ENCODE data around the gene RAB3C. TPM values are rescaled to one million over a fixed set of nuclear protein-coding genes. Genes with fewer than 3 reads are reported as not detected.
A peak's percentile ranks its signal among the peaks of the same experiment; 100 is the strongest.

The RAB3C gene
- total RNA-seq, 1 donor from 2014 or later: 0.47 TPM

DNA sequence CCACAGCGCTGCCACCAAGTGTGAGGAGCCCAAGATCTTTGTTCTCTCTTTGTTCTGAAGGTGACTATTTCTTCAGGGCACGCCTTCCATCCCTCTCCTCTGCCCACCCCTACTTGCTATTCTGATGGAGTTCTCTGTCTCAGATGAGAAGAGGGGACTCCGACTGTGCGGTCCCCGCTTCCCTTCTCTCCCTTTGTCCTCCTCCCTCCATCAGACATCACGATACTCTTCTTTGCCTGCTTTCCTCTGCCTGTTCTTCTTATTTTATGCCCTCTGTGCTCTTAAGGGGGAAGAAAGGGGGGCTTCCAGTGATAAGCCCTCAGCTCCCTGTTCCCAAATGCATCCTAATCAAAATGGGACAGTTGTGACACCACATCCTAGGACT lies 307.8 kb downstream of the RAB3C start:
- intact Hi-C loops (cut with micrococcal nuclease): loop anchor here (1.0 kb wide), 3 partner anchors 117 to 909 kb away; no protein-coding TSS in a partner anchor
- no peaks in the 10 kb centered on the region for H3K36me3 Mint-ChIP-seq (ENCODE audit: low read depth)
- DNase-seq (no peak), ATAC-seq (ENCODE audit: low read depth) (no peak)
- H3K4me1 Mint-ChIP-seq: peaks cover 9% of the 10 kb centered on the region
- CTCF ChIA-PET: interaction anchor here (1.2 to 4.9 kb wide), 3 partner anchors 9 to 292 kb away, joined by 3 to 50 read pairs (median 5); no protein-coding TSS in a partner anchor
- TF ChIP-seq, protein P1, sequence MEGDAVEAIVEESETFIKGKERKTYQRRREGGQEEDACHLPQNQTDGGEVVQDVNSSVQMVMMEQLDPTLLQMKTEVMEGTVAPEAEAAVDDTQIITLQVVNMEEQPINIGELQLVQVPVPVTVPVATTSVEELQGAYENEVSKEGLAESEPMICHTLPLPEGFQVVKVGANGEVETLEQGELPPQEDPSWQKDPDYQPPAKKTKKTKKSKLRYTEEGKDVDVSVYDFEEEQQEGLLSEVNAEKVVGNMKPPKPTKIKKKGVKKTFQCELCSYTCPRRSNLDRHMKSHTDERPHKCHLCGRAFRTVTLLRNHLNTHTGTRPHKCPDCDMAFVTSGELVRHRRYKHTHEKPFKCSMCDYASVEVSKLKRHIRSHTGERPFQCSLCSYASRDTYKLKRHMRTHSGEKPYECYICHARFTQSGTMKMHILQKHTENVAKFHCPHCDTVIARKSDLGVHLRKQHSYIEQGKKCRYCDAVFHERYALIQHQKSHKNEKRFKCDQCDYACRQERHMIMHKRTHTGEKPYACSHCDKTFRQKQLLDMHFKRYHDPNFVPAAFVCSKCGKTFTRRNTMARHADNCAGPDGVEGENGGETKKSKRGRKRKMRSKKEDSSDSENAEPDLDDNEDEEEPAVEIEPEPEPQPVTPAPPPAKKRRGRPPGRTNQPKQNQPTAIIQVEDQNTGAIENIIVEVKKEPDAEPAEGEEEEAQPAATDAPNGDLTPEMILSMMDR (IDR thresholded peaks at IDR 0.05): no peak
- no peak overlapping the region for H3K27ac Mint-ChIP-seq
- H3K27me3 Mint-ChIP-seq: peaks cover 6% of the 10 kb centered on the region
- POLR2A ChIA-PET: interaction anchor here (0.7 kb wide), 1 partner anchor 897 kb away, joined by 8 read pairs; no protein-coding TSS in a partner anchor
- no peak overlapping the region for H3K4me3 Mint-ChIP-seq
- H3K9me3 Mint-ChIP-seq: no peaks in the 10 kb centered on the region

DNA sequence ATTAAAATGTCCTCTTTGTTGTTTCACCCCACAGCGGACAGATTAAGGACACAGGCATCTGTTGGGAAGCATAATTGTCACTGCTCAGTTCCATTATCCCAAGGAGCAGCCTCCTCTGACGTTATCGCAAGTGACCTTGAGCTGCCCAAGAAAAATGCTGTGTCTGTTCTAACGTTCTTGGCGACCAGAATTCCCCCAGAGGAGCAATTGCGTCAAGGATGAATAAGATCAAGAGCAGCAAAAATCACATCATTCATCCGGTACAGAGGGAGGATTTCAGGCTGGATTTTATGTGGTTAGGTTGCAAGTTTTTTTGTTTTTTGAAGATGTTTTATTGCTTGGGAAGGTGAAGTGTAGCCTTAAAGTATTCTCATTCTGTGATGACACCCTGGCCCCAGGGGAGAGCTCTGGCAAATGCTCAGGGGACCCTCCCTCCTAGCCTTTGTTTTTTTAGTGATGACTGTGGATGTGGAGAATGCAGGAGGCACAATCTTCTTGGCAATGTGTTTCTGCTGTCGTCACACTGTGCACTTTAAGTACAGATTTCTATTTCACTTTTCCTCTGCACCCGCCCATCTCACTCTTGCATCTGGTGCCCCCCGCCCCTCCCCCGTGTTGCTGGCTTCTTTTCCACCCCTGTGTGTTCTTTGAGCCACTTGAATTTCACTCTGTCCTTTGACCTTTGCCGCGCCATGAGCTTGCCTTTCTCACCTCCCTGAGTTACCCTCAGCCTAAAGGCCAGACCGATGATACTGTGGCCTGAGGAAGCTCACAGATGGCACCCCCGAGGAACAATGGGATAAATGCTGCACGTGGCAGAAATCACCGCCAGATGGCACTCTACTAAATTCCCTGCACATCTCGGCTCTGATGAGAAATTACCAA lies 308.5 kb downstream of the RAB3C start:
- Mint-ChIP-seq H3K9me3 (no peaks in the 10 kb centered on the region), H3K27me3 (peaks cover 6% of the 10 kb centered on the region), H3K36me3 (ENCODE audit: low read depth) (no peaks in the 10 kb centered on the region), H3K4me1 (peaks cover 9% of the 10 kb centered on the region), H3K4me3 (no peak overlapping the region), H3K27ac (no peak overlapping the region)
- intact Hi-C loops (cut with micrococcal nuclease): loop anchor here (1.0 kb wide), 3 partner anchors 116 to 908 kb away; no protein-coding TSS in a partner anchor
- TF ChIP-seq, protein P1 (IDR thresholded peaks at IDR 0.05): no peak
- ChIA-PET POLR2A (no interaction called here), CTCF (interaction anchor here (0.5 to 4.9 kb wide), 10 partner anchors 10 to 490 kb away, joined by 3 to 50 read pairs (median 4); no protein-coding TSS in a partner anchor)
- ATAC-seq (ENCODE audit: low read depth): peak; percentile 50
- peak; percentile 24 for DNase-seq

DNA sequence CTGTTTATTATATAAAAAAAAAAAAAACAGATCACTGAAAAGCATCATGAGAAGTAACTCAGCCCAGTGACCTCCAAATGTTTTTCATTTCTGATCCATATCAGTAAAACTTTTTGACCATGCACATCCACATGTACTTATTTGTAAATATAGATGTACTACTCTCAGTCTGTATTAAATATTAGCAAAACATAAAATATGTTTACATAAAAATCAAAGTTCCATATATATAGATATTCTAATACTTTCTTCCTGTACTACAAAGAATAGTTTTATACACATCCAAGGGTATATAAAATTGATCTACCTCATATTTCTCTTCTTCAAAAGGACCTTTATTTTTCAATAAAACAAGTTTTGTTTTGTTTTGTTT lies 309.1 kb downstream of the RAB3C start:
- POLR2A ChIA-PET: no interaction called here
- Mint-ChIP-seq H3K9me3 (no peaks in the 10 kb centered on the region), H3K4me3 (no peak overlapping the region), H3K36me3 (ENCODE audit: low read depth) (no peaks in the 10 kb centered on the region), H3K27ac (no peak overlapping the region), H3K4me1 (peaks cover 4% of the 10 kb centered on the region), H3K27me3 (peaks cover 3% of the 10 kb centered on the region)
- intact Hi-C loops (cut with micrococcal nuclease): loop anchor here (1.0 kb wide), 3 partner anchors 115 to 907 kb away; no protein-coding TSS in a partner anchor
- DNase-seq: no peak
- ATAC-seq (ENCODE audit: low read depth): no peak
- TF ChIP-seq, protein P1 (IDR thresholded peaks at IDR 0.05): no peak
- CTCF ChIA-PET: interaction anchor here (0.7 to 4.9 kb wide), 9 partner anchors 10 to 489 kb away, joined by 3 to 50 read pairs (median 3); no protein-coding TSS in a partner anchor

DNA sequence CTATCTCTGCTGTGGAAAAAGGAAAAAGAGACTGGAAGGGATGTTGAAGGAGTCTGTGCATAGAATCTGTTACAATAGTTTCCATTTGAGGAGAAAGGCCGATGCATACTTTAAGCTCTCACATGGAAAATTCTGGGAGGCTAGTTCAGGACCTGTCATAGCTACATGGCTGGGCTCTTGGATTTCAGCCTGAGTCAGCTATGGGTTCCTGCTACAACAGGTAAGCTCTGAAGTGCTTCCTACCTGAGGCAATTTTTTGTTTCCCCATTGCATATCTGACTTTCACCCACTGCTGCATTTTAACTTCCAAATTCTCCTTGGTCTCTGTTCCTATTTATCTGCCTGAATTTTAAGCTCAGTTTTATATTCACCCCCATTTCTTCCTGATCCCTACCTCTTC lies 310.7 kb downstream of the RAB3C start:
- TF ChIP-seq, protein P1 (IDR thresholded peaks at IDR 0.05): no peak
- H3K36me3 Mint-ChIP-seq (ENCODE audit: low read depth): no peaks in the 10 kb centered on the region
- DNase-seq (no peak), ATAC-seq (ENCODE audit: low read depth) (no peak)
- POLR2A ChIA-PET: no interaction called here
- H3K4me1 Mint-ChIP-seq: peaks cover 4% of the 10 kb centered on the region
- H3K27me3 Mint-ChIP-seq: peaks cover 3% of the 10 kb centered on the region
- no peak overlapping the region for H3K27ac Mint-ChIP-seq
- H3K4me3 Mint-ChIP-seq: no peak overlapping the region
- intact Hi-C loops (cut with micrococcal nuclease): no loop called here
- no peaks in the 10 kb centered on the region for H3K9me3 Mint-ChIP-seq
- CTCF ChIA-PET: interaction anchor here (0.6 to 4.9 kb wide), 10 partner anchors 11 to 487 kb away, joined by 3 to 50 read pairs (median 4); no protein-coding TSS in a partner anchor

DNA sequence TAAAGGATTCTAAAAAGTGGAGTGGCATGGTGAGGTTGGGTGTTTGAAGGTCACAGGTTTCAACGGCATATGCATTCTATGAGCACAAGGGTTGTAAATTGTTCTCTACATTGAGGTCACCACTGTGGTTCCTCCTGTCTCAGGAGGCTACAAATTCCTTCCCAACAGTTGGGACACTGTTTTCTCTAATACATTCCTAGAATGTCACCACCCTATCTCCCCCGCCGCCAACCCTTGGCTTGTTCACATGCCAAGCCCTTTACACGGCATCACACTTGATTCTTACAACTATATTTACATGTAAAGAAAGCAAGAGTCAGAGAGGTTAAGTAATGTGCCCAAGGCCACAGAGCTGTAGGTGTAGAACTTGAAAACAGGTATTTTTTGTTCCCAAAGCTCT lies 315.1 kb downstream of the RAB3C start:
- TF ChIP-seq, protein P1 (IDR thresholded peaks at IDR 0.05): no peak
- Mint-ChIP-seq H3K27me3 (peaks cover 4% of the 10 kb centered on the region), H3K4me1 (no peaks in the 10 kb centered on the region), H3K27ac (no peak overlapping the region), H3K4me3 (no peak overlapping the region), H3K36me3 (ENCODE audit: low read depth) (no peaks in the 10 kb centered on the region), H3K9me3 (no peaks in the 10 kb centered on the region)
- ATAC-seq (ENCODE audit: low read depth) (no peak), DNase-seq (no peak)
- intact Hi-C loops (cut with micrococcal nuclease): no loop called here
- POLR2A ChIA-PET: no interaction called here
- CTCF ChIA-PET: interaction anchor here (0.6 kb wide), 1 partner anchor 903 kb away, joined by 3 read pairs; no protein-coding TSS in a partner anchor

All from activated B cell treated with CpG ODN at 0.5 μM for 24 hours (primary cell).